Retina (tissue), 1 donor: Measurements from ENCODE around the gene TRAPPC3.

Experiments used
- DNase-seq: peaks from one replicate; pipeline ENCODE4 v3.0.0-alpha.2; 2016

The TRAPPC3 gene

DNA sequence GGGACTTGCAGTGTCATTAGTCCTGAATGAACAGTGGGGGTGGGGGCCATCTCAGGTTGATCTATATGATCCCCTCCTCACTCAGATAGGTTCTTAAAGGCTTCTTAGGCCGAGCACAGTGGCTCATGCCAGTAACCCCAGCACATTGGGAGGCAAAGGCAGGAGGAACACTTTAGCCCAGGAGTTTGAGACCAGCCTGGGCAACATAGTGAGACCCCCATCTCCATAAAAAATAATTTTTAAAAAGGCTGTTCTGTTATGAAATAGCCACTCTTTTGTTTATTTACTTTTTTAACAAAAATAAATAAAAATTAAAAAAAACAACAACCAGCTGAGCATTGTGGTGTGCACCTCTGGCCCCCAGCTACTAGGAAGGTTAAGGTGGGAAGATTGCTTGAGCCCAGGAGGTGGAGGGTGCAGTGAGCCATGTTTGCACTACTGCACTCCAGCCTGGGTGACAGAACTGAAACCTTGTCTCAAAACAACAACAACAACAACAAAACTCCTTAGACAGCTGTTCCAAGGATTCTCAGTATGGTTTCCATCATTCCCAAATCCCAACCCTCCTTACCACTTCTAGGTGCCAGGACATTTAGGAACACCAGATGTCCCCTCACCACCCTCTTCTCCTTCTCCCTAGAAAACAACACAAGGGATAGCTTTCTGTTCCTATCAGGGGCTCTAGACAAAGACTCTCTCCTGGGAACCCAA lies 2.0 kb upstream of the TRAPPC3 start:
- peak; percentile 14 for DNase-seq

DNA sequence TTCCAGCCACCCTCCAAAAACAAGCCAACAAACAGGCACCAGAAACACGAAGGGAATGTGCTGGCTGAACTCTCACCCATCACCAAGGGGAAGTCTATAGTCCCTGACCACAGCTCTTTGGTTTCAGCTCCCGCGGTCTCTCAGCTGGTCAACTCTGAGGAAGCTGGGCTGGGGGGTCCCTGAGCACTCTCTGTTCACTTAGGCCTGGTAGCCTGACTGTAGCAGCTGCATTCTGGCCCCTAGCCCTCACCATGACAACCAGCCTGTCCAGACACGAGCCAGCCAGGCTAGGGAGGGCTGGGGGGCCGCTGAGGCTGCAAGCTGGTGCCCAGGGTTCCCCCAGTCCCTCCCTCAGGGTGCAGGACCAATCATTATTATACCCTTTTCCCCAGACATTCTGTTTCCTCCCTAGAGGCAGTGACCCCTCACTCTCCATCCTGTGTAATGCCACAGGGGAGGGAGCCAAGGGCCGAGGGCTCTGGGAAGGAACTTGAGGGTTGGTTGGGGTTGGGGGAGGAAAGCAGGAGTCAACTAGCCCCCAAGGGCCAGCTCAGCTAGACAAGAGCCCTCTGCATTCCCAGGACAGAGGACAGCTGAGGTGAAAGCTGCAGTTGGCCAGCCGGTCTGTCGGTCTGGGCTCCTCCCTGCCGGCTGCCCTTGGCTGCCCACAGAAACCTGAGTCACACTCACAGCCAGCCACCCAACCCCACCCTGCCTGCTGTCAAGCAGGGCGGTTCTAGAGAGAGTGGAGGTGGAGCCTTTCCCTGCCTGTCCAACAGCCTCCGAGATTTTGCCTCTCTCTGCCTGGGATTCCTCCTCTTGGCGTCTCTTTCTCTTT lies 1.2 kb upstream of the TRAPPC3 start:
- peak; percentile 86 for DNase-seq

DNA sequence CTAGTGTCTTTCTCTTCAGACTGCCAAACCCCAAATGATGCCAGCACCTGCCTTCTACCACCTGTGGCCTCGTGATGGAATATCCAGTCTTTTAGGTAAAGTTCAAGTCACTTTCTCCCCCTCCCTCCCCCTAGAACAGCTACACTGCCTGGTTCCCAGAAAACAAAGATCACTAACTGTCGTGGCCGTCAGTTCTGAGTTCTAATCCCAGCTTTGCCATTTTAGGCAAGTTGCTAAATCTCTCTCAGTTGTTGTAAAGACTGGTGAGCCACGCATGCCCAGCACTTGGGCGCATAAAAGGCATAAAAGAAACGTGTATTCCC lies 648 bp upstream of the TRAPPC3 start:
- DNase-seq, result no peak

DNA sequence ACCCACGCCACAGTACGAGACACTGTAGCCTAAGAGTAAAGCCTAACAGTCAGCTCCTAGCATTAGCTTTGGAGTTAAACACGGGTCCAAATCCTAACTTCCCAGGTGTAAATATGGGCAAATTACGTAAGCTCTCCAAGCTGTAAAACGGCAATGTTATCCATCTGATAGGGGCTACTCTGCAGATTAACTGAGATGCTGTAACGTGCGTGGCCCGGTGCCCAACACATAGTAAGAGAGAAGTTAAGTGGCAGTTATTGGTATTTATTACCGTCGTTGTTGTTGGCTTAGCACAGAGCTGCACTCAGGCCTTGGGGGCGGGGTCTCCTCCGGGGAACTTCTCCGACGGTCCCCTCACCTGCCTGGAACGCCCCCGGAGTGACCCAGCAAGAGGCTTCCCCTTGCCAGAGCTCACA lies 457 bp downstream of the TRAPPC3 start:
- DNase-seq, result no peak

DNA sequence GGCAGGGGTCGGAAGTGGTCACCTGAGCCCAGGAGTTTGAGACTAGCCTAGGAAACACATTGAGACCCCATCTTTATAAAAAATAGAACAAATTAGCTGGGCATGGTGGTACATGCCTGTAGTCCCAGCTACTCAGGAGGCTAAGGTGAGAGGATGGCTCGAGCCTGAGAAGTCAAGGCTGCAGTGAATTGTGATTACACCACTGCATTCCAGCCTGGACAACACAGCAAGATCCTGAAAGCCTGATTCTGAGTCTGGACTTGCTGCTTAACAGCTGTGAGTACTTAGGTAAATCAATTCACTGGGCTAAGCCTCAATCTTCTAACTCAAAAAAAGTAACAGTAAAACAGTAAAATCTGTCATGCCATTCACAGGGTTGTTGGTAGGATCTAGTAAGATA lies 4.9 kb downstream of the TRAPPC3 start:
- no peak for DNase-seq

DNA sequence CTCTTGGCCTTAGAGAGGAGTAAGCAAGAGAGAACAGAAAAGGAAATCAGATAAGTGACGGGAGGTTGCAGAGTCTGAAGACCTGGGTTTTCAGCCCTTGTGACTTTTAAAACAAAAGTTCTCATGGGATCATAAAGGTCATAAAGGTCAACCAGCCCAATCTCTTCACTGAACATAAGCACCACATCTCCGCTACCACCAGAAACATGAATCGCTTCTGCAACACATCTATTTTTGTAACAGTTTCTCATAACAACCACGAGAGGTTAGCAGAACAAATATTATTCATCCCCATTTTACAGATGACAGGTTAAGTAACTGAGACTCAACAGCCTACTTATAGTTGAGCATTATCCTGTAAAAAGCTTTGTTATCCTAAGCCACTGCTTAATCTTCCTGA lies 5.9 kb downstream of the TRAPPC3 start:
- DNase-seq, result no peak

DNA sequence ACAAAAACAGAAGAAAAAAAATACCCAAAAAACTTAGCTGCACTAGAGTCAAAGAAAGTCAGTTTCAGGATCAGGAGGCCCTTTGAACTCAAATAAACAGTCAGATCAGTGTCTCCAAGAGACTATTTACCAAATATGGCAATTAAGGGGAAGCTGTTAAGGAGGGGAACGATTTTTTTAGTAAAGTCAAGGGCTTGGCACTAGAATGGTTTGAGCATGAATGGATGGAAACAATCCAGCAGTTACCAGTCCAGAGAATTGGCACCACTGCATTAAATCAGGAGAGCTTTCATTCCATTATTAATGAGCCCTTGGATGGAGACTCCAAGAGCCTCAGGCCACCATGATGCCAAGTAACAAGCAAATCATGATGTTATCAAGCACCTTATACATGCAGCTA lies 7.2 kb downstream of the TRAPPC3 start:
- no peak for DNase-seq

DNA sequence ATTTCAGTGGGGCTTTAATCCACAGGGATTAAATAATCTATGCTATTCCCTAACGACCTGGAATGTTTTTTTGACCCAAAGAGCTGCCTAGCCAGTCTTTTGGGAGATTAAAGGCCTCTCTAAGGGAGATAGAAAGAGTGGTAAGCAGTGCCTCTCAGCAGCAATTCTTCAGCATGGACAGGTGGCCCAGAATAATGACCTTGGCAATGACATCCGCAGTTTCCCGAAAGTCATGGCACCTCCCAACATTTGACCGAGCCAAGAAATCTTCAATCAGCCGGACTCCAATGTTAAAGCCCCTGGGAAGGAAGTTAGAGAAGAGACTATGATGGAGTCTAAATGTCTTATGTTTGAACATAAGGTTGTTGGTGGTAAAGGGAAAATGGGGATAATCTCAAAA lies 9.8 kb downstream of the TRAPPC3 start:
- no peak for DNase-seq

DNA sequence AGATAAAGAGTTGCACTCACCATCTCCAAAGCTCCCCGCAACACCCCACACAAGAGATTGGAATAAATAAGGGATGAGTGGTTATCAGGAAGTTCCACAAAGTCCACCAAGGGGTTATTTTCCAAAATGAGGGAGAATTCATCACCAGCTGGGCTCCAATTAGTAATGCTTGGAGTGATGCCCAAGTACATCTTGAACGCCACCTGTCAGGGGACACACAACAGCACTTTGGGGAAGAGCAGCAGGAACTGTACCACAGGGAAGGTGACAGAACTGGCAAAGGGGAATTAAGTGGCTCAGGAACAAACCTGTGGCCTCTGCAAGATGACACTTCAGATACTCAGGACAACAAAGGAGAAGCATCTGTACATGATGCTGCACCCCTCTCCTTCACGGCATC lies 11.5 kb downstream of the TRAPPC3 start:
- DNase-seq, result no peak

DNA sequence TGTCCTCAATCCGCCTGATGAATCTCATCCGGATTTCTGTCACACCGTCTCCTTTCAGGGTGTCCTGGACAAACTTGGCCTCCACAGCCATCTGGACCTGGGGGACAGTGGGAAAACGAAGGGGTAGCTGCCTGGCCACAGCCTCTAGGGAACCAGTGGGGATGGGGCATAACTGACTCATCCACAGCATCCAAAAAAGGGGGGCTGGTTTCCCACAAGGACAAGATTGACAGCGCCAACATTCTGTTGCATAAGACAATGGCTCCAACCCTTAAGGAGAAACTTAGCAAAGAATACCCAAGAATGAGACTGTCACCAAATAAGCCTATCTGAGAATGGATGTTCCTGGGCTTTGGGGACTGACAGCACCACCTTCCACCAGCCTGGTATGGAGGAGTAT lies 12.1 kb downstream of the TRAPPC3 start:
- no peak for DNase-seq

DNA sequence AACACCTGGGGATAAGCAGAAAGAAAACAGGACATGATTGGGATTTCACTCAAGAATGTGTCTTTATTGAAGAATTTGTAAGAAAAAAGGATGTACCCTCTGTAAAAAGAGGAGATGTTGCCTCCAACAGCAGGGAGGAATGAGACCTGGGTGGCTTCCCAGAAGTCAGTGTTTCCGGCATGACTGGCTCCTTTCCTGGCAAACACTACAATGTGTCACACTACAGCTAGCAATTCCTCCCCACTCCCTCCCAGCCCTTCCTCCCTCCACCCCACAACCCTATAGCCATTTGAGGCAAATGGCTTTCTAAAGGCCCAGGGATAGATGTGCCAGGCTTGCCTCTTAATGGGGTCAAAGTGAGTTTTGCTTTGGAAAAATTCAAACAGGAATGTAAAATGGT lies 12.8 kb downstream of the TRAPPC3 start:
- DNase-seq, result no peak

DNA sequence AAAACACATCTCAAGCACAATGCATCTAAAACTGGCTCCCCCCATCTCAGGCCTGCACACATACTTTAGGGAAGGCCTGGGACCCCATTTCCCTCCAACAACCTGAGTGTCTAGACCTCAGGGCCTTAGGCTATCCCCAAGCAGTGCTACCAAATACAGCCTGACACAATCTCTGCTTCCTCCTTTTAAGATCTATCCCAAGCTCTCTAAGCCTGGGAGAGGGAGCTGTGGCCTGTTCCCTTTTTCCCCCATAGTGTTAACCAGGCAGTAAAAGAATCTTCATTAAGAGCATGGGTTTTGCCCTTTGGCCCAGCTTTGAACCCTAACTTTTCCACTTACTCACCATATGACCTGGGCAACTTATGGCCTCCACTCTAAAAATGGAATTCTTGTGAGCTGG lies 13.5 kb downstream of the TRAPPC3 start:
- DNase-seq, result no peak

DNA sequence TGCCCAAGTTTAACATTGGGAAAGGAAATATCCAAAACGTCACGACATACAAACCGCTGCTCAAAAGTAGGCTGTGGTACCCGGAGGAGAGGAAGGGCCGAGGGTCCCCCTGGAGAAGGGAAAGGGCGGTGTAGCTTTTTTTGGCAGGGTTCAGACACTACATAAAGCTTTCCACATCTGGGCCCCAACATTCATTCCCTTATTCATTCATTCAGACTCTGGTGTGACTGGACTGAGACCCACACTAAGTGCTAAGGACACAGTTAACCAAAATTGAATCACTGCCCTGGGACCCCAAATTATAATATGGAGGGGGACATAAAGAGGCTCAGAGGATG lies 14.0 kb downstream of the TRAPPC3 start:
- no peak for DNase-seq

DNA sequence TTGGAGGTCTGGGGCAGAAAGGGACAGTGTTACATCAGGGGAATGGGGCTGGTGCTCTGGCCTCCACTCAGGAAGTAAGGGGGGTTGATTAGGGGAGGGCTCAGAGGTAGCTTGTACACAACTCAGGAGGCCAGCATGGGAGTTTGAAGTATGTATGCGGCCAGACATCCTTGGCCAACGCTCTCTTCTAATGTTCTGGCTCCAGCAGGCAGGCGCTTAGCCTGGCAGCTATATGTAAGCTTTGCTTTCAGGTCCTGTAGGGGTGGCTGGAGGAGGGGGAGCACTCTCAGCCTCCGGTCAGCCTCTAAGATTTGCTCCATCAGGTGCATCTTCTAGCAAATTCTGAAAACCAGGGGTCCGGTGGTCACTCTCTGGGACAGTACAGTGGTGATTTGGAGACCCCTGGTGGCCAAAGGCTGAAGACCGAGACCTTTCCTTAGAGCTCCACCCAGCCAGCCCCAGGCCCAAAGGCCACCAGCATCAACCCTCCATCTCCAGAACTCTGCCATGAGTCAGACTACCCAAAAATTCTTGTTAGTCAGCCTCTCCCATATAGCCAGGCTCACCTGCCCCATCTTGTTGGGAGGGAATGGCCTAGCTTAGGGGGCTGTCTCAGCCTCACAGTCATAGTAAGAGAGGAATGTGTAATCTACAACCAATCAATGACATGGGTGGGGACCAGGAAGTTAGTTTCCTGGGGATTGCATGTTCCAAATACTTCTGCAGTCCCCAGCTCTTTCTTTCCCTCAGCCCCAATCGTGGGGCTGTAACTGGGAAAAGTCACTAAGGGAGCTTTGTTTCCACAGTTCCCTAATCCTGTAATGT lies 14.6 kb downstream of the TRAPPC3 start:
- DNase-seq, result peak; percentile 80

DNA sequence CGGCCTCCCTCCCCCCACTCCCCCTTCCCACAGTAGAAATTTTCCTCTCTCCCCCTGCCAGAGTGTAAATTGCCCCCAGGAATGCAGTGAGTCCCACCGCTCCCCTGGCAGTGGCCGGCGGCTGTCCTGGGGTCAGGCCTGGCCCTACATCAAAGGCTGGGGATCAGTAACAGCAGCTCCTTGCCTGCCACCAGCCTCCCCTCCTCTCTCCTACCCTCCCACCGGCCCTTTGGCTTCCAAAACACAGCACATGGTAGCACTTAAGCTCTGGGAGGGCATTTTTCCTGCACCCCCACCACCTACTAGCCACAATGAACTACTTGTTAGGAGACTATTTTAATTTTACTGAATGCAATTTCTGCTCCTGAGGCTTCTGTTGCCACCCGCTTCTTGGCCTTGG lies 15.3 kb downstream of the TRAPPC3 start:
- DNase-seq, result no peak

DNA sequence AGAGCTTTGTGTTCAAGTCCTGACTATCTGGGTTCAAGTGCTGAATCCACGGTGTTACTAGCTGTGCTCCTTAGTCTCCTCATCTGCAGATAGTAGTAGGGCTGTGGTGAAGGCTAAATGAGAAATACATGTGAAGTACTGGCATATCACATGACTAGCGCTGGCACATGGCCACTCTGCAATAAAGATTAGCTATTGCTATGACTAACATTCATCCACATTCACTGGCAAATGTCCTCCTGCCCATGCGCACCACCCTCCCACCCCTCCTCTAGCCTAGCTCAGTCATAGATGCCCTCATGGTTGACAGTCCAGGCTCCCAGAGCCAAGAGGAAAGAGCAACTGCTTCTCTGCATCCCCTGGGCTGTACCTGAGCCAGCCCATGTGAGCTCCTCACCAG lies 15.8 kb downstream of the TRAPPC3 start:
- no peak for DNase-seq

DNA sequence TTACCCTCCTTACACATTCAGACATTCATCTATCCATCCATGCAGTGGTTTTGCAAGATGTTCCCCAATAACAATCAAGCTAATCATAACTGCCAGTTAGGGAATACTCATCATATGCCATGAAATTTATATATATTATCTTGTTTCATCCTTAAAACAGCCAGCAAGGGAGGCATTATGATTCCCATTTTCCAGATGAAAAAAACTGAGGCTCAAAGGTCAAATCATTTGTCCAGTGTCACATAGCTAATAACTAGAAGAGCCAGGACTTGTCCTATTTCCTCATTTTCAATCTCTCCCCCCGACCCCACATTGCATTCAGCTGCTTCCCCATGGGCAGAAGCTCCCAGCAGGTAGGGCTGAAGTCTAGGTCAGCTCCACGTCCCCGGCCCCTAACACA lies 17.3 kb downstream of the TRAPPC3 start:
- no peak for DNase-seq

DNA sequence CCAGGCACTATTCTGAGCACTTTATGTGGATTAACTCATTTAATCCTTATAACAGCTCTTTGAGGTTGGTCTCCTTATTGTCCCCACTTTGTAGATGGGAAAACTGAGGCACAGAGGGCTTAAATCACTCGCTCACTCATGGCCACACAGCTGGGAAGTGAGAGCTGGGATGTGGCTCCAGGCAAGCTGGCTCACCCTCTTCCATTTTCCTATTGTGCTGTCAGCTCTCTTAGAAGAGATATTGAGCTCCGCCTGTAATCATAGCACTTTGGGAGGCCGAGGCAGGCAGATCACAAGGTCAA lies 20.4 kb downstream of the TRAPPC3 start:
- DNase-seq, result no peak

DNA sequence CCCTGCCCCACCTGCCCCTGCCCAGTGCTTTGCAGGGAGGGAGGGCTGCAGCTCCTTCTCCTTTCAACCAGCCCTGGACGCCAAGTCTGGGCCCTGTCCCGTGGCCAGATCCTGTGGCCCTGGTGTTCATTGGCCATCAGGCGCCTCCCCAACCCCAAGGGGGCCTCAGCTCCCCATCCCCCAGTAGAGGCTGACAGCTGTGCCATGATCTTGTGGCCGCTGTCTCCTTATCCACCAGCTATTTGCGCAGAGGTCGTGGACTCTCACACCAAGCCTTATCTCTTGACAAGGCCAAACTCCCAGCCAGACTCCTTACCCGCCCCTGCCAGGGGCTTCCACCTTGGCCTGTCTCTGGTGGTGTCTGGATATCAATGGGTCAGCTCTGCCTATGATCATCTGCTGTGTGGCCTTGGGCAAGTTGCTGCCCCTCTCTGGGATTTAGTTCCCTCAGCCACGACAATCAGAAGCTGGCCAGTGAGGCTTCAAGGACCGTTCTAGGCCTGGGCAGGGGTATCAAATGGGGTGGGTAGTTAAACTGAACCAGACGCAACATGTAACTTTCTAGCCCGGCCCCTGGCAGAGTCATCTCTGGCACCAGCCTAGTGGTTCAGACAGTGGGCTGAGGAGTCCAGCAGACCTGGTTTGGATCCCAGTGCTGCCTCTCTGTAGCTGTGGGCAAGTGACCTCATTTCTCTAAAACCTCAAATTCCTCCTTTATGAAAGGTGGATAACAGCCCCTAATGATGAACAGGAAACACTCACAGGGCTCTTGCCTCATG lies 21.0 kb downstream of the TRAPPC3 start:
- DNase-seq, result no peak

DNA sequence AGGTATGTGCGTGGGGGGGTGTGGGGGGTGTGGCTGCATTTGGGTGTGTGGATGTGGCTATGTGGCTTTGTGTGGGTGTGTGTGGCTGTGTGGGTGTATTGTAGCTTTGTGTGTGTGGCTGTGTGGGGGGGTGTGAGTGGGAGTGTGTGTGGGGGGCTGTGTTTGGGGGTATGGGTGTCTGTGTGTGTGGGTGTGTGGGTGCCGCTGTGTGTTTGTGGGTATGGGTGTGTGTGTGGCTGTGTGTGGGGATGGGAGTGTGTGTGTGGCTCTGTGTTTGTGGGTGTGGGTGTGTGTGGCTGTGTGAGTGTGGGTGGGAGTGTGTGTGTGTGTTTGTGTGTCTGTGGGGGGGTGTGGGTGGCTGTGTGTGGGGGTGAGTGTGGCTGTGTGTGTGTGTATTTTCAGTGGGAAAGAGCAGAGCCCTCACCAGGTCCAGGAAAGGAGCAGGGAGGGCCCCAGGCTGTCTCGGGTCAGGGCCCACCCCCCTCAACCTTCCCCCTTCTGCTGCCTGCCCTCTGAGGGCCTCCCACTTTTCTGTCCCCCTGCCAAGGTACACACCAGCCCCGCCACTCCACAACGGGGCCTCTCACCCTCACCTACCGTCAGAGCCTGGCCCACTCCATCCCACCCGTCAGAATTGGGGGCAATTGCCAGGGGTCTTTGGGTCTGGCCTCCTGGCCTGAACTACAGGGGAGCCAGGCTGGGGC lies 22.3 kb downstream of the TRAPPC3 start:
- no peak for DNase-seq

DNA sequence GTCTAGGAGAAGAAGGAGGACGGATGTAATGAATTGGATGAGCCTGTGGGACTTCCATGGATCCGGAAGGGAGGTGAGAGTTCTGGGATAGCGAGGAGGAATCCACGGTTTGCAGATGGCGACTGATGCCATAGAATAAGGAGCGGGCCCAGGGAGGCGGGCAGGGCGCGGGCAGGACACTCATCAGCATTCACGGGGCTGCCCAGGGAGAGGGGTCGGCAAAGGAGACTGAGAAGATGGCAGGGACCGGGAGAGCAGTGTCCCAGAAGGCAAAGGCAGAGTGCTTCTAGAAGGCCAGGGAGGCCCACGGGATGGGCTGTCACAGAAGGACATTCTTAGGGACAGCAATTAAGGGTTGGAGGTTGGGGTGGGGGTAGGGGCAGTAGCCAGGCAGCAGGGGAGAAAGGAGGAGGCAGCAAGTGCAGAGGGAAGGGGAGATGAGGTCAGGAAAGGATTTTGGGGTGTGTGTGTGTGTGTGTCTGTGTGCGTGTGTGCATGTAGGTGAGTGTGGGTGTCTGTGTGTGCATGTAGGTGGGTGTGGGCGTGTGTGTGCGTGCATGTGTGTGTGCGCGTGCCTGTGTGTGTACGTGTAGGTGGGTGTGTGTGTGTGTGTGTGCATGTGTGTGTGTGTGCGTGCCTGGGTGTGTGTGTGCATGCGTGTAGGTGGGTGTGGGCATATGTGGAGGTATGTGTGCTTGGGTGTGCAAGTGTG lies 23.1 kb downstream of the TRAPPC3 start:
- DNase-seq, result peak; percentile 28
